ENCODE results near the gene TAF8. TPM values are rescaled to one million over a fixed set of nuclear protein-coding genes. Genes with fewer than 3 reads are reported as not detected.

TAF8 gene
- polyA plus RNA-seq, 10 donors: 10.3 to 16.3 (median 14.4) TPM

- DNase-seq: peak in 1 of 3 donors; percentile 30
Observed at GRCh38 chr6:42049116-42049809, 1.1 kb upstream of the TAF8 start.

GRCh38 chr6:42049948-42050296 is 402 bp upstream of the TAF8 start:
- DNase-seq: peak in 1 of 3 donors; percentile 58

- no peak for DNase-seq
Observed at GRCh38 chr6:42051268-42051653, 937 bp downstream of the TAF8 start.

DNA sequence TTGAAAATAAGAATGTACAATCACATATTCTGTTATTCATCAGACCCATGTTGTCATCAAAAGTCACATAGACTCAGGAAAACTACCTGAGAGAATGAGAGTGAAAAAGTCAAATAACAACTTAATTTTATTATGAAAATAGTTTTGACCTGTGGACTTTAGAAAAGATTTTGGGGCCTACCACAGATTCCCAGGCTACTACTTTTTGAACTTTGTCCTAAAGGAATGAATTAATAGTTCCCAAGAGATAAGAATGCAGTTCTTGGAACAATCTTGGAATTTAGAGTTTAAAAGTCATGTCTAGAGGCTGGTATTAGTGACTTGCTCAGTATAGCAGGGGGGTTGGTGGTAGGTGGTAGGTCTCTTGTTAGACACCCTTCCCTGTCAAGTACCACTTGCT is 3.3 kb downstream of the TAF8 start:
- DNase-seq: no peak

- DNase-seq: no peak
Observed at GRCh38 chr6:42059743-42060142, 9.4 kb downstream of the TAF8 start.

DNA sequence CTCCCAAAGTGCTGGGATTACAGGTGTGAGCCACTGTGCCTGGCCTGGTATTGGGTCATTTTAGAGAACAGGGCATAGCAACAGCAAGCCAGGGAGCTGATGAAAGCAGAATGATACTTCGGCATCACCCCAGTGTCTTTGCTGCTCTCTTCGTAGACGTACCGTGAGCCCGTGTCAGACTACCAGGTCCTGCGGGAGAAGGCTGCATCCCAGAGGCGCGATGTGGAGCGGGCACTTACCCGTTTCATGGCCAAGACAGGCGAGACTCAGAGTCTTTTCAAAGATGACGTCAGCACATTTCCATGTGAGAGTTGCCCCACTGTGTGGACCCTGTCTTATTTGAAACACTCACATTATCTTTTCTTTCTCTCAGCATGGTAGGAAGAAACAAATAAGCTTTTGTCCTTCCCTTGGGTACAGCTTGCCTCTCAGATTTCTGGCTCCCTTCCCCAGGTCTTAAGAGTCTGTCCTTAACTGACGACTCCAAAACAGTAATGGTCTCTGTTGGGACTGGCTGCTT is 15.9 kb downstream of the TAF8 start:
- DNase-seq: no peak

- no peak for DNase-seq
Observed at GRCh38 chr6:42068173-42068572, 17.8 kb downstream of the TAF8 start.

GRCh38 chr6:42068872-42069522 is 18.7 kb downstream of the TAF8 start:
- no peak for DNase-seq

DNA sequence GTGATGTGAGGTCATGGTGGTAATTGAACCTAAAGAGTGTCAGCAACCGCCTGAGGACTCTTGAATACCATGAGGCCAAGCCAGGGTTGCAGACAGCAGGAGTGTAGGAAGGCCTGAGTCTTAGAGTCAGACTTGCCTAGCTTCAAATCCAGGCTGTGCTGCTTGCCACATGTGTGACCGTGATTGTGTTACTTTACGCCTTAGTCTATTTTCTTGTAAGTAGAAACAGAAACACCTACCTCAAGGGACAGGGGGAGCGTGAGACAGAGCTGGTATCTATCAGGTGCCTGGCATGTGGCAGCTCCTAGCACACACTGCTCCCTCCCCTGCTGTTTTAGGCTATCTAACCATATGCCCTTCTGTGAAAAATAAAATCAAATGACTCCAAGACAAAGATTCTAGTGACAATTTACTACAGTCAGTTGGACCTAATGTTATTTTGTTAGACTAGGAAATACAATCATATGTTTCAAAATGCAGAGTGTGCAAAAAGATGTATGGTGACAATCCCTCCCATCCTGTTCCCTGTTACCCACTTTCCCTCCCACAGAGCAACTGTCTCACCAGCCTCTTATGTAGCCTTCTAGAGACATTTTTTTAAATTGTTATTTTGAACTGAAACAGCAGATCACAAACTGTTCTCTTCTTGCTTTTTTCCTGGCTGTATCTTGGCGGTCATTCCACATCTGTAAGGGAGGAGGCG is 21.7 kb downstream of the TAF8 start:
- DNase-seq: no peak

DNA sequence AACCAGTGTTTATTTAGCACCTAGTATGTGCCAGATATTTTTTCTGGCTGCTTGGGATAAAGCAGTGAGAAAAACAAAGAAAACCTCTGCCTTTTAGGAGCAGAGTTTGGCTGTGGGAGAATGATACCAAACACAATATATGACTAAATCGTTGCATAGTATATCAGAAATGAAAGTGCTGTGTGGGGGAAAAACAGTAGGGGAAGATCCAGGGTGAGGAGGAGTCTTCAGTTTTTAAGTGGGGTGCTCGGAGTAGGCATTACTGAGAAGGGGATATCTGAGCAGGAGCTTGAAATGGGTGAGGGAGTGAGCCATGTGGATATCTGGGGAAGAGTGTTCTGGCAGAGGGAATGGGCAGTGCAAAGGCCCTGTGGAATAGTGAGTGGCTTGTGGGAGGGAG is 23.0 kb downstream of the TAF8 start:
- no peak for DNase-seq

GRCh38 chr6:42075159-42075838 is 25.0 kb downstream of the TAF8 start:
- DNase-seq: peak; percentile 63 to 82 (median 79)

GRCh38 chr6:42078386-42078785 is 28.1 kb downstream of the TAF8 start:
- no peak for DNase-seq

DNA sequence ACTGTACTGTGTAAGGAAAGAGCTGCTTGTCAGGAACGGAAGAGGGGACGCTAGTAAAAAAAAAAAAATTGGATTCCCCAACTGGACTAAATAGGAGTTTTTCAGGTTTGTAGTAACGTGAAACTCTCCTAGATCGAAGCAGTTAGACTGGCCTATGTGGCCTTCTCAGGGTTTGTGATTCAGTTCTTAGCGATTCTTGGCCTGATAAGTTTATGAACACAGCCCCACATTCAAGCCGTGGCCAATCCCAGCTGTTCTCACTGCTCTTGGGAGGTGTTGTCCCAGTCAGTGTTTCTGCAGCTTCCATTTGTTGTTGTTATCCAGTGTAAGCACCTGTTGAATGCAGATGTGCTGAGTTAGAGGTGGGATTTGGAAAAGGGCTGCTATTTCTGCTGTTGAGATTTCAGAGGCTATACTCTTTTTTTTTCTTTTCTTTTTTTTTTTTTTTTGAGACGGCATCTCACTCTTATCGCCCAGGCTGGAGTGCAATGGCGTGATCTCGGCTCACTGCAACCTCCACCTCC is 29.7 kb downstream of the TAF8 start:
- no peak for DNase-seq

DNA sequence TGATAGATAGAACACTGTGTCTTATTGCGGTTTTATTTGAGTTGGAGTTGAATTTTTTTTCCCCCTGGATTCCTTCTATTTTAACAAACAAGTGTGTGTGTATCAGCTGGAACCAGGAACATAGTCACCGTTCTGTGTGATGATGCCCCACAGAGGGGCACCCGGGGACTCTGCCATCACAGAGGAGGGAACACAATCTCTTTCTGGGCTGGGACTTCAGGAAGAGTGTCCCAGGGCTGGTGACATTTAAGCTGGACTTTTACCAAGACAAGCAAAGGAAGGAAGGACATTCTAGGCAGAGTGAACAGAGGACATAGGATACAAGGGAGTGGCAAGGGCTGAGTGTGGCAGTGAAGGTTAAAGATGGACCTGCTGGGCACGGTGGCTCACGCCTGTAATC is 33.2 kb downstream of the TAF8 start:
- no peak for DNase-seq

GRCh38 chr6:42084889-42085288 is 34.6 kb downstream of the TAF8 start:
- DNase-seq: no peak

DNA sequence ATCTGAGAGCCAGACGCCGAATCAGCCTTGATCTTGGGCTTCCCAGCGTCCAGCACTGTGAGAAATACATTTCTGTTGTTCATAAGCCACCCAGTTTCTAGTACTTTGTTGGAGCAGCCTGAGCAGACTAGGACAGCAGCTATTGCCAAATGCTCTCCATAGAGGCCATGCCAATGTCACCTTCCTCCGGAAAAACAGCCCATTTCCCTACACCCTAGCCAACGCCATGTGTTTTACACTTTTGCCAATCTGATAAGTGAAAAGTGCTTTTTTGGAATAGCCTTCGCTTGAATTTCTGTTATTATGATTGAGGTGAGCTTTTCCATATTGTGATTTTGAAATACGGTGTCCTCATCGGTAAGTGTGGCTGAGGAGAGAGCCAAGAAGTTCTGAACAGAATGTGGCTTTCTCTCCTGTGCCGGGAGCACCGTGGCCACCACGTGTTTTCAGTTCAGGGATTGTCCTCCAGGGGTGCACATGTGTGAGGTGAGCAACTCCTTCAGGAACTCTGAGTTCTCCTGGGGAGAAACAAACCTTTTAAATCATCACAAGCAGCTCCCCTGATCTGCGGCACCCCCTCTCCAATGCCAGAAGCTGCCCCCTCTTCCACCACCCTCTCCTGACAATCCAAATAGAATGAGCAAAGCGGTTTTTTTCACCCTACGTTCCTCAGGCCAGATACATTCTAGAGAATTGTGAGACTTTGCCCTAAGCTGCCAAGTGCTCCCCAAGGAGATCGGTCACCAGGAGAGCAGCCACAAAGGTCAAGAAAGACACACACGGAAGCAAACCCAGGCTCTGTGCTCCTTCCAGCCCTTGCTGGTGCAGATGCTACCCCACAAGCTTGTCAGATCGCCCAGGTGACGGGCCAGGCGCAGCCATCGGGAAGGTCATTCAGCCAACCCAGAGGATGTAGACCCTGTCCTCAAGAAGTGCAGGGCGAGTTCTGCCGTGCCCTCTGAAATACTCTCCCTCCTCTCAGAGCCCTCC is 36.0 kb downstream of the TAF8 start:
- DNase-seq: no peak

DNA sequence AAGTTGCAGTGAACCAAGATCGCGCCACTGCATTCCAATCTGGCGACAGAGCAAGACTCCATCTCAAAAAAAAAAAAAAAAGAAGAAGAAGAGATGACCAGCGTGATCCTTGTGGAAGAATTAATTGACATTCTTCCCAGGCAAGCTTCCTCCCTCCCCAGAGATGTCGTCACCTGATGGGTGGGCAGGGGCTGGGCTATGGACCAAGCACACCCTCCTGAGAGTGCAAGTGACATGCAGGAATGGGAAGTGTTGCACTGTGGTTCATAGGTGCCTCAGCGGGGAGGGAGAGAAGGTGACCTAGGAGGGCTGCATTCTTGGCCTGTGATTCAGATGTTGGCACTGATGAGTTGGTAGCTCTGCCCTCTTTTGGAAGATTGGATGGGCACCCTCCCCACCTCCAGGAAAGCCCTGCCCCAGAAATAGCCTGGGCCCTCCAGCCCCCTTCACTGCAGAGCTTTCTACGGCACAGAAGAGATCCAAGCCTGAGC is 37.8 kb downstream of the TAF8 start:
- peak in 1 of 3 donors; percentile 12 for DNase-seq

- DNase-seq: no peak
Observed at GRCh38 chr6:42090819-42091717, 40.7 kb downstream of the TAF8 start.

- DNase-seq: no peak
Observed at GRCh38 chr6:42091718-42092023, 41.3 kb downstream of the TAF8 start.

All from muscle of back (tissue), 11 donors.